Activated CD4-positive, alpha-beta T cell treated with anti-CD3 and anti-CD28 coated beads for 4 hours (primary cell): ENCODE measurements around the gene JAK1.
"Not testable (repeated sequence)": the region's sequence is repeated elsewhere in the genome, so short reads cannot be mapped to it uniquely, and the experiment has no call there.

Experiments used
- DNase-seq, 2 donors: peaks; one replicate each; pipeline ENCODE4 v3.0.0-alpha.2; 2020

JAK1 gene

DNA sequence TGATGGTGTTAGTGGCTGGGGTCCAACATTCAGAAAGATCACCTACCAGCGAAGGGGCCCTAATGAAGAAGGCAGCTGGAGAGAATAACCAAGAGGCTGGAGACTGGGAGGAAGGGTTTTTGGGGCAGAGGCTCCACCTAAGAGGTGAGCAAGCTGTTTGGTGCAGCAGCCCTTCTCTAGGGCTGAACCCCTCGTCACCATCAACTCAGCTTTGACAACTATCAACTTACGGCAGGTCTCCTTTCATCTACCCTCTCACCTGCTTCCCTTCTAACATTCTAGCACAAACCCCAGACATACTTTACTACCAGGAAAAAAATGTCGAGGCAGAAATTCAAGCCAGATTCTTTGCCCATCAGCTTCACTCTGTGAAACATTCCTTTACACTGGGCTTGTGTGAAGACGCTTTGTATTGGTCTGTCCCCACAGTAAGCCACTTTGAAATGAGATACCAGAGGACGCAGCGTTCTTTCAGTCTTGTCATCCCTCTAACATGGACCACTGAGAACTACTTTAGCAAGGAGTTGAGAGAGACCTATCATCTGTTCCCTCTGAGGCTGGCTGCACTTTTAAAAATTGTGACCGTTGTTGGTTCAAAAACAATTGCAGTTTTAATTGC is 136.8 kb downstream of the JAK1 start:
- no peak for DNase-seq

DNA sequence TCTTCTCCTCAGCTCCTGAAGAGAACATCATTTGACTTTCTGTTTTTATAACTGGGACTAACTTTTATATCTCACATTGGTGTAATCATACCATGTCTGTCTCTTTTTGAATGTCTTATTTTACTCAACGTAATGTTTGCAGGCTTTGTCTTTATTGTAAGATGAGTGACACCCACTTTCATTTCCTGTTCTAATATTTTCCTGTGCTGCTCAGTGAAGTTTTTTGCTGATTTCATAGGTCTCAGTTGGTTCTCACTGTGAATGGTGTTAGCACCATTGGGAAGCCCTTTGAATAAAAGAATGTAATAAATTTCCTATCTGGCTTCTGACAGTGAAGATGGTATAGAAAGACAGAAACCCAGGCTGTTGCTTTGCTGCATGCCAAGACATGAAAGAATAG is 137.5 kb downstream of the JAK1 start:
- no peak for DNase-seq

DNA sequence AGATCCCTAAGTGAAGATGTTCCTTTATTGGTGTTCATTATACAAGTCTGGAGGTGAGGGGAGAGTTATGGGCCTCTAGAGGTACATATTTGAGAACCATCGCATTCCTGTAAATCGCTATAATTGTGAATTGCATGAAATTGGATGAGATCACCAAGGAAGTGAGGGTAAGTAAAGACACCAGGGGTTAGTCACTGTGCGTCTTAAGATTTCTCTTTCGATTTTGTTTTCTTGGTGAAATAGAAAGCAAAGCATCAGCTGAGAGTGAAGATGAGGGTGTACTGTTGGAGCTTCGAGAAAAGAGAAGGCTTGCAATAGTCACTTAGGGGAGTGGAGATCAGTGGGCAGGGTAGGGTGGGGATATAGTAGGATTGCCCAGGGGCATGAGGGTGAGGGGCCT is 139.4 kb downstream of the JAK1 start:
- DNase-seq, result no peak

DNA sequence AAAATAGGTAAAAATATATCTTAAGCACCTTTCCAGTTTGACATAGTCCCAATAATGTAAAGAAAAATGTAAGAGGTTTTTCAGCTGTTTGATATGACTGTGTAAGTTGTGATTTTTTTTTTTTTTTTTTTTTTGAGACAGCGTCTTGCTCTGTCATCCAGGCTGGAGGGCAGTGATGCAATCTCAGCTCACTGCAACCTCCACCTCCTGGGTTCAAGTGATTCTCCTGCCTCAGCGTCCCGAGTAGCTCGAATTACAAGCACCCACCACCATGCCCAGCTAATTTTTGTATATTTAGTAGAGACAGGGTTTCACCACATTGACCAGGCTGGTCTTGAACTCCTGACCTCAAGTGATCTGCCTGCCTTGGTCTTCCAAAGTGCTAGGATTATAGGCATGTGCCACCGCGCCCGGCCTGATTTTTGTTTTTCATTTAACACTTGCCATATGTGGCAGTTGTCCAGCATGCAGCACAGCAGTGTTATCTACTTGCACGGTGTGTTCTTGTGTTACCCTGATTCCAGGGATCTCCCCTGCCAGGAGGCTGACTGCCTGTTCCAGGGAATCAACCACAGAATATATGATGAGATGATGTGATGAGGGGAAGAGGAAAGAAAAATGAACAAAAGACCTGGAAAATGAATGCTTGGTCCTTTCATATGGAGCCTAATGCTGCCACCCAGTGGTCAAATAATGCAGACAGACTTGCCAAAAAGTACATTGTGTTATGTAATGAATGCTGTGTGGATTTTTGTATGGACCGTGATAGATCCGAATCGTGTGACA is 142.5 kb downstream of the JAK1 start:
- DNase-seq, result peak; percentile 57 to 70

DNA sequence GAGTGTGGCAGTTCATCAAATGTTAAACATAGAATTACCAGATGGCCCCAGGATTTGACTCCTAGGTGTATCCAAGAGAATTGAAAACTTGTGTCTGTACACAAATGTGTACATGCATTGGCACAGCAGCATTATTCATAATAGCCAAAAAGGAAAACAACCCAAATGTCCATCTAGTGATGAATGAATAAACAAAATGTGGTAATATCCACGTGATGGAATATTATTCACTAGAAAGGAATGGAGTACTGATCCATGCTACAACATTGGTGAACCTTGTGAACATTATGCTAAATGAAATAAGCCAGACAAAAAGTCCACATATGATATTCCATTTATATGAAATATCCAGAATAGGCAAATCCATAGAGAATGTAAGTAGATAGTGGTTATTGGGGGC is 143.7 kb downstream of the JAK1 start:
- DNase-seq, result no peak

DNA sequence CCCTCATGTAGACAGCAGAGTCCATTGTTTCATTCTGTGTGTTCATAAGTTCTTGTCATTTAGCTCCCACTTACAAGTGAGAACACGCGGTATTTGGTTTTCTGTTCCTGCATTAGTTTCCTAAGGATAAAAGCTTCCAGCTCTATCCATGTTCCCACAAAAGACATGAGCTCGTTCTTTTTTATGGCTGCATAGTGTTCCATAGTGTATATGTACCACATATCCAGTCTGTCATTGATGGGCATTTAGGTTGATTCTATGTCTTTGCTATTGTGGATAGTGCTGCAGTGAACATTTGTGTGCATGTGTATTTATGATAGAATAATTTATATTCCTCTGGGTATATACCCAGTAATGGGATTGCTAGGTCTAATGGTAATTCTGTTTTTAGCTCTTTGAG is 145.8 kb downstream of the JAK1 start:
- DNase-seq, result not testable (repeated sequence)

DNA sequence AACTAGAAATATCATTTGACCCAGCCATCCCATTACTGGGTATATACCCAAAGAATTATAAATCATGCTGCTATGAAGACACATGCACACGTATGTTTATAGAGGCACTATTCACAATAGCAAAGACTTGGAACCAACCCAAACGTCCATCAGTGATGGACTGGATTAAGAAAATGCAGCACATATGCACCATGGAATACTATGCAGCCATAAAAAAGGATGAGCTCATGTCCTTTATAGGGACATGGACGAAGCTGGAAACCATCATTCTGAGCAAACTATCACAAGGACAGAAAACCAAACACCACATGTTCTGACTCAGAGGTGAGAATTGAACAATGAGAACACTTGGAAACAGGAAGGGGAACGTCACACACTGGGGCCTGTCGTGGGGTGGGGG is 149.0 kb downstream of the JAK1 start:
- not testable (repeated sequence) for DNase-seq

DNA sequence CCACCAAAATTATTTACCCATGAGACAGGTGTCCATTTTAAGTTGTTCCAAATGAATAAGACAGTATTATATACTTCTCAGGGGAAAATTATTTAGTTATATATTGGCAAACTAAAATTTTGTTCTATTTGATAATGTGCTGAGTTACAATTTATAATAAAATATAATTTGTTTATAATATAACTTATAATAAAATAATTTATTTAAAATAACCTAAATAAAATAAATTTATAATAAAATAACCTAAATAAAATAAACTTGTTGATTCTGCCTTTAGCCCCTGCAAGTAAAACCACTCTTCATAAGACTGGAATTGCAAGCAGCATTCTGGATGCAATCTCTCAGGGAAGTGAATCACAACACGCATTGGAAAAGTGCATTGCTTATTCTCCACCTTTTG is 151.9 kb downstream of the JAK1 start:
- no peak for DNase-seq

DNA sequence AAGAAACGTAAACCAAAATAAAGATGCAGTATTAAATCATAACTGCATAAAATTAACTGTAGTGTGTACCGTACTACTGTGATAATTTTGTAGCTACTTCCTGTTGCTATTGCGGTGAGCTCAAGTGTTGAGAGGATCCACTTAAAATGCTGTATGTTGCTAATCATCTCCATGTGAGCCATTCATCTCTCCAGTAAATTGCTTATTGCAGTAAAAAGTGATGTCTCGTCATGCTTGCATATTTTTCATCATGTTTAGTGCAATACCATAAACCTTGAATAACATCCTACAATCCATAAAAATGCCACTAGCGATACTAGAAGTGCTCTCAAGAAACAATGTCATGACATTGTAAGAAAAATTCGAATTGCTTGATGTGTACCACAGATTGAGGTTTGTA is 155.2 kb downstream of the JAK1 start:
- DNase-seq, result no peak

DNA sequence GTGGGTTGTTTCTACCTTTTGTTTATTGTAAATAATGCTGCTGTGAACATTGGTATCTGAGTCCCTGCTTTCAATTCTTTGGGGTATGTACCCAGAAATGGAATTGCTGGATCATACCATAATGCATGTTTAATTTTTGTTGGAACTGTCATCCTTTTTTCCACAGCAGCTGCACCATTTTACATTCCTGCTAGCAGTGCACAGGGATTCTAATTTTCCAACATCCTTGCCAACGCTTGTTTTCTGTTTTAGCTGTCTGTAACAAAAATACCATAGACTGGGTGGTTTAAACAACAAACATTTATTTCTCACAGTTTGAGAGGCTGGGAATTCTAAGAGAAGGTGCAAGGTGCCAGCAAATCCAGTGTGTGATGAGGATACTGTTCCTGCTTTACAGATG is 156.3 kb downstream of the JAK1 start:
- no peak for DNase-seq

DNA sequence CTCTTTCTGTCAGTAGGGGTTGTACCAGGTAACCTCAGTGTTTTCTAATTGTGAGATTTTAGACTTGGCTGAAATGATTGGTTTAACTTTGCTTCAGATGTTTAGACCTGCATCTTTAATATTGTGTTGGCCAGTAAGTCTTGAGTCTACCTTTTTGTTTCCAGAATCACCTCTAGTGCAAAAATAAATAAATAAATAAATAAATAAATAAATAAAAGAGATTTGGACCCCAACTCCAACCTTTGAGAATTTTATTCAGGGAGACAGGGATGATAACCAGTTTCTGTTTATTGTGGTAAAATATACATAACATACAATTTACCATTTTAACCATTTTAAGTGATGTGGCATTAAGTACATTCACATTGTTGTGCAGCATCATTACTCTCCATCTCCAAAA is 157.0 kb downstream of the JAK1 start:
- DNase-seq, result no peak

DNA sequence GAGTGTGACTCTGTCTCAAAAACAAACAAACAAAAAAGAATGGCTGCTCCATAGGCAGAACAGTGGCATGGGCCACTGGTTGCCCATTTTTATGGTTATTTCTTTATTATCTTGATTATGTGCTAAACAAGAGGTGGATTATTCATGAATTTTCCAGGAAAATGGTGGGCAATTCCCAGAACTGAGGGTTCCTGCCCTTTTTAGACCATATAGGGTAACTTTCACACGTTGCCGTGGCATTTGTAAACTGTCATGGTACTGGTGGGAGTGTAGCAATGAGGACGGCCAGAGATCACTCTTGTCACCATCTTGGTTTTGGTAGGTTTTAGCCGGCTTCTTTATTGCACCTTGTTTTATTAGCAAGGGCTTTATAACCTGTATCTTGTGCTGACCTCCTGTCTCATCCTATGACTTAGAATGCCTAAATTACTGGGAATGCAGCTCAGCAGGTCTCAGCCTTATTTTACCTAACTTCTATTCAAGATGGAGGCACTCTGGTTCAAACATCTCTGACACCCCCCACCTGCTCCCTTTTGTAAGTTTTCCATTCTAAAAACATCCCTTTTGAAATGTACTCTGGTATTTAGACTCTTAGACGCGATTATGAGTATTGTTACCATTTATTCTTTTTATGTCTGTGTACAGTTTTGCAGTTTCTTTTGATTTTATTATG is 164.4 kb downstream of the JAK1 start:
- no peak for DNase-seq

DNA sequence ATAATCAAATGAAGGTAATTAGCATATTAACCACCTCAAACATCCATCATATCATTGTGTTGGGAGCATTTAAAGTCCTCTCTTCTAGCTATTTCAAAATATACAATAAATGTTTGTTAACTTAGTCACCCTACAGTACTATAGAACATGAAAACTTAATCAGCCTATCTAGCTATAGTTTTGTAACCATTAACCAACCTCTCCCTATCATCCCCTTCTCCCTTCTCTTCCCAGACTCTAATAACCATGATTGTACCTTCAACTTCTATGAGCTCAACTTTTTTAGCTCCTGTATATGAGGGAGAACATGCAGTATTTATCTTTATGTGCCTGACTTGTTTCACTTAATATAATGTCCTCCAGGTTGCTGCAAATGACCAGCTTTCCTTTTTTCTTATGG is 167.5 kb downstream of the JAK1 start:
- DNase-seq, result no peak

DNA sequence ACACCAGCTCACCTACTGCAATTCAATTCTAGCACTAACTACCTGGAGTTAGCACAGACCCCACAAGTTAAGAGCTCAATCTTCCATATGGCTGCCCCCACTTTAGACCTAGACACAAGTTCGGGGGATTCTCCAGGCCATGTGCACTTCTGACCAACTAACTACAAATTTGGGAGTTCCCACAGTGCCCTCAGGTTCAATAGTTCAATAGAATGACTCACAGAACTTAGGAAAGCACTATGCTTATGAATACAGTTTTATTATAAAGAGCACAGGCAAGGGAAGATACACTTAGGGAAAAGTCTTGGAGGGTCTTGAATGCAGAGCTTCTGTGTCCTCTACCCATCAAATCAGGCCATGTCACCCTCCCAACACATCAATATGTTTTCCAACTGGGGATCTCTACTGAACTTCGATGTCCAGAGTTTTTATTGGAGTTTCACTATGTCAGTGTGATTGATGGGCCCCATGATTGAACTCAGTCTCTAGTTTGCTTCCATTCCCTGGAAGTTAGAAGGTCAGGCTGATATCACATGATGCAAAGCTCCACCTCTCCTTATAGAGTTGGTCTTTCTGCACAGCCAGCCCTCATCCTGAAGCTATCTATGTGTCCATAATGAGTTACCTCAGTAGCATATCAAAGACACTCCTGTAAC is 175.4 kb downstream of the JAK1 start:
- no peak for DNase-seq
